ENCODE results near the gene PLA2G4F.
"Not testable (repeated sequence)": the region's sequence is repeated elsewhere in the genome, so short reads cannot be mapped to it uniquely, and the experiment has no call there.

The PLA2G4F gene

DNA sequence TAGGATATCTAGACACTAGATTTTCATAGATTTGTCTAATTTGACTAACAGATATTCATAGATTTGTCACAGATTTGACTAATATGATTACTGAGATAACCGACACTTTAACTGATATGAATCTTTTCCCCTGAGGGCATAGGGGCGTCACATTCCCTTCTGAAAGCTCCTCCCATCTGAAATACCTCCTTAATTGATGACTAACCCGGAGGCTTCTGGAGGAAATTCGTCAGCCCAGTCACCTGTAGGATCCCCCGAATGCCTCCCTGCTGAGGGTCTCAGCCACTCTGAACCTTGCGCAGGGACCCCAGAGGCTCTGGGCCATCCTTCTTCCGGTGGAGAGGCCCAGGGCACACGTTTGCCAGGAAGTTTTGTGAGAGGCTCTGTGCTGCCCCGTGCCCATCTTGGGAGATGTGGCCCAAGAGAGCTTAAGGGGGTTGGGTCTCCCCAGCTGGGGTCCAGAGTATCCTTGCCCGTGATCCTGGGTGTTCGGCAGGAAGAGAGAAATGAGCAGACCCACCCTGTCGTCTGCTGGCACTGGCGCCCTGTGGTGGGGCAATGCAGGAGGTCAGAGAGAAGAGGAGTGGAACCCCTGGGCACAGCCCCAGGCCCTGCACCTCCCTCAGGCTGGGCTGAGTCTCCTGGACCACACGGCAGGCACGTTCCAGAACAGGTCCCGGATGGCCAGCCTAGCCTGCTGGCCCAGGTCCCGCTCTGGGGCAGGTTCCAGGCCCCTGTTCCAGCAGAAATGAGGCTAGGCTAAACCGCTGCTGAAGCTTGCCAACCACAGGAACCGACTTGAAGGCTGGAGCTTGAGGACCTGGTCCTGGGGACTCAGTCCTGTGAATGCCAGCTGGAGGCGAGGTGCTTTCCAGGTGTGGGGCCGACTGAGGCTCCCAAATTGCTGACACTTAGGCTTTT is 63.8 kb downstream of the PLA2G4F start:
- no peak for DNase-seq

DNA sequence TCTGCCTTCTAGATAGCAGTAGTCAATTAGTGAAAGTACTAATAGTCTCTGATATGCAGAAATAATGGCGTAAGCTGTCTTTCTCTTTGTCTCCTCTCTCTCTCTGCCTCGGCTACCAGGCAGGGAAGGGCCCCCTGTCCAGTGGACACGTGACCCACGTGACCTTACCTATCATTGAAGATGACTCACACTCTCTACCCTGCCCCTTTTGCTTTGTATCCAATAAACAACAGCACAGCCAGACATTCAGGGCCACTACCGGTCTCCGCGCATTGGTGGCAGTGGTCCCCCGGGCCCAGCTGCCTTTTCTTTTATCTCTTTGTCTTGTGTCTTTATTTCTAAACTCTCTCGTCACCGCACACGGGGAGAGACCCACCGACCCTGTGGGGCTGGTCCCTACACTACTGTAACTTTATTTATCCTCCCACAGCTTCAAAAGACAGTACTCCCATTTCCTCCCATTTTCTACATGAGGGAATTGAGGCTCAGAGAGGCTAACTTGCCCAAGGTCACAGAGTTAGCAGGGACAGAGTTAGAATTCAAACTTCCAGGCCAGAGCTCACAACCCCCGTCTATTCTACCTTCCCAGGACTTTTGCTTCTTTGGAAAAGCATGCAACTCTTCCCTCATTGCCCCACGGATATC is 64.6 kb downstream of the PLA2G4F start:
- not testable (repeated sequence) for DNase-seq

DNA sequence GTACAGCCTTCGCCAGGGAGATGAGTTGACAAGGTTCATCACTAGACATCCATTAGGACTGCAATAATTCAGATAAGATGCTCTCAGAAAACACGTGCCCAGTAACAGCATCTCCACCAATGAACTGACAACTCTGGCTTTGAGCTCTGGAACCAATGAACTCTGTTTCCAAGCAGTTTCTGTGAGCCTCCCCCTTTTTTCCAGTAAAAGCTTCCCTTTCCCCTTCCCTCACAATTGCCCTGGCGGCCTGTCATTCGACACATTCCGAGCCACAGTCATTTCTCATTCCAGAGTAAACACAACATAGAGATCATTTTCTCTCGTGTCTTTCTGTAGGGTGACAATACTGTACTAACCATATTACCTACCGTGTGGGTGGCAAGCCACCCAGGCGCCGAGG is 65.7 kb downstream of the PLA2G4F start:
- DNase-seq: no peak

DNA sequence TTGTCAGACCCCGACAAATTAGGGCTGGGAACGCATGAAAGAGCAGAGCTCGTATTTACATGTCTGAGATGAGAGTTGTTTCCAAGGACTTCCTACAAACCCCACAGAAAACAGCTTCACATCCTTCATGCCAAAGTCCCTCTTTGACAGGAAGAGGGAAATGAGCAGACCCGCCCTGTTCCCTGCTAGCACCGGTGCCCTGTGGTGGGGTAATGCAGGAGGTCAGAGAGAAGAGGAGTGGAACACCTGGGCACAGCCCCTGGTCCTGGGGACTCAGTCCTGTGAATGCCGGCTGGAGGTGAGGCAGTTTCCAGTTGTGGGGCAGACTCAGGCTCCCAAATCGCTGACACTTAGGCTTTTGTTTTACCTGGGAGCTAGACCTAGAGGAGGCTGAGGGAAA is 66.1 kb downstream of the PLA2G4F start:
- DNase-seq: no peak

DNA sequence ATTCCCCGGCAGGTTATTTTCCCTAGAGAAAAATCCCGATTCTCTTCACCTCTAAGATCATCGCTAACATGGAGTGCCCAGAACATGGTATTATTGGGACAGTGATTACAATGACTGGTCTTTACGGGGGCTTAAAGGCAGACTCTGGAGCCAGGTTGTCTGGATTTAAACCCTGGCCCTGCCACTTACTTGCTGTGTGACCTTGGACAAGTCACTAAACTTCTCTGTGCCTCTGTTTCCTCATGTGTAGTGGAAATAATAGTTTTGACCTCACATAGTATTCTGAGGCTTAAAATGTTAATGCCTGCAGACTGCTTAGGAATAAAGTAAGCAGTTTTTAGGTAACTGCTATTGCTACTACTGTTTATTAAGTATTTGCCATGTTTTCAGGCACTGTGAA is 66.5 kb downstream of the PLA2G4F start:
- no peak for DNase-seq
